CD14-positive monocyte (primary cell): ENCODE measurements around the gene ANK2. TPM values are rescaled to one million over a fixed set of nuclear protein-coding genes. Genes with fewer than 3 reads are reported as not detected.
A peak's percentile ranks its signal among the peaks of the same experiment; 100 is the strongest.
"Not testable (repeated sequence)": the region's sequence is repeated elsewhere in the genome, so short reads cannot be mapped to it uniquely, and the experiment has no call there.

Experiments used
- DNase-seq, 3 donors: peaks; one replicate each; pipeline ENCODE4 v3.0.0-alpha.2; 2011 to 2022
- H2AFZ ChIP-seq: 2 replicates; pipeline ENCODE4 v1.6.0; 2012; ENCODE audit warnings: mild to moderate bottlenecking, low read depth, low read length, inconsistent platforms; ENCODE audit not compliant: insufficient read depth, poor library complexity, severe bottlenecking
- H3K27ac ChIP-seq, 2 donors: 1 replicate in 1 of 2; 2 replicates in 1 of 2; pipeline ENCODE4 v1.5.1; 2012 to 2013; ENCODE audit warnings: low read length in 2 of 2, control low read depth in 1 of 2, inconsistent platforms in 1 of 2, low read depth in 1 of 2, mild to moderate bottlenecking in 1 of 2
- H3K27me3 ChIP-seq, 2 donors: one replicate each; pipeline versions ENCODE4 v1.6.0 to v1.6.1; 2011 to 2013; ENCODE audit warnings: low read length in 2 of 2; ENCODE audit not compliant: control insufficient read depth in 2 of 2, insufficient read depth in 2 of 2
- H3K36me3 ChIP-seq, 2 donors: replicated peaks in 1 of 2; 1 replicate in 1 of 2; 2 replicates in 1 of 2; pipeline versions ENCODE4 v1.5.1 to v1.6.1; 2012 to 2013; ENCODE audit warnings: low read length in 2 of 2, control low read depth in 1 of 2, inconsistent platforms in 1 of 2, mild to moderate bottlenecking in 1 of 2; ENCODE audit not compliant: insufficient read depth in 2 of 2, control insufficient read depth in 1 of 2
- H3K4me1 ChIP-seq, 2 donors: 1 replicate in 1 of 2; 2 replicates in 1 of 2; pipeline versions ENCODE4 v1.5.1 to v1.6.1; 2012 to 2013; ENCODE audit warnings: low read length in 2 of 2, control low read depth in 1 of 2, inconsistent platforms in 1 of 2, mild to moderate bottlenecking in 1 of 2, moderate library complexity in 1 of 2; ENCODE audit not compliant: insufficient read depth in 2 of 2, control insufficient read depth in 1 of 2
- H3K4me2 ChIP-seq: replicated peaks from 2 replicates; pipeline ENCODE3; 2012; ENCODE audit warnings: low read length, moderate library complexity, mild to moderate bottlenecking; ENCODE audit not compliant: poor library complexity, severe bottlenecking; ENCODE audit errors: extremely low read depth
- H3K4me3 ChIP-seq, 3 experiments: fragments of 200-600 bp in 1 of 3; sonication (generic) in 1 of 3; replicated peaks in 1 of 3; 1 replicate in 2 of 3; 2 replicates in 1 of 3; pipeline ENCODE4 v1.5.1; 2011 to 2013; ENCODE audit warnings: low read length in 3 of 3, mild to moderate bottlenecking in 3 of 3, control low read depth in 2 of 3, low read depth in 2 of 3, inconsistent platforms in 1 of 3, moderate library complexity in 1 of 3
- H3K79me2 ChIP-seq: 2 replicates; pipeline ENCODE4 v1.6.0; 2012; ENCODE audit warnings: mild to moderate bottlenecking, control low read depth, inconsistent platforms, low read length, moderate library complexity; ENCODE audit not compliant: insufficient read depth
- H3K9ac ChIP-seq: 2 replicates; pipeline ENCODE4 v1.6.0; 2017; ENCODE audit warnings: low read length, mild to moderate bottlenecking; ENCODE audit not compliant: insufficient read depth, poor library complexity, severe bottlenecking
- H3K9me3 ChIP-seq, 2 donors: replicated peaks in 1 of 2; 1 replicate in 1 of 2; 2 replicates in 1 of 2; pipeline versions ENCODE4 v1.5.1 to v1.6.1; 2012 to 2013; ENCODE audit warnings: low read length in 2 of 2, control low read depth in 1 of 2; ENCODE audit not compliant: control insufficient read depth in 1 of 2, insufficient read depth in 1 of 2
- H4K20me1 ChIP-seq: 2 replicates; pipeline ENCODE4 v1.6.0; 2012; ENCODE audit warnings: mild to moderate bottlenecking, low read length, control low read depth, moderate library complexity; ENCODE audit not compliant: insufficient read depth
- H3K27ac Mint-ChIP-seq, 7 donors: one replicate each; pipeline ENCODE4 v1.8.0; 2020; ENCODE audit warnings: mild to moderate bottlenecking in 7 of 7, mixed read lengths in 7 of 7, moderate library complexity in 6 of 7, inconsistent platforms in 2 of 7
- H3K27me3 Mint-ChIP-seq, 3 donors: one replicate each; pipeline ENCODE4 v1.8.0; 2021 to 2022; ENCODE audit warnings: low read depth in 3 of 3, mild to moderate bottlenecking in 3 of 3, mixed read lengths in 3 of 3, moderate library complexity in 3 of 3, inconsistent platforms in 1 of 3
- H3K36me3 Mint-ChIP-seq, 2 donors: one replicate each; pipeline ENCODE4 v1.8.0; 2020; ENCODE audit warnings: mixed read lengths in 2 of 2, inconsistent platforms in 1 of 2, mild to moderate bottlenecking in 1 of 2
- H3K4me1 Mint-ChIP-seq: one replicate; pipeline ENCODE4 v1.8.0; 2020; ENCODE audit warnings: mild to moderate bottlenecking, mixed read lengths
- H3K4me3 Mint-ChIP-seq, 2 donors: one replicate each; pipeline ENCODE4 v1.8.0; 2020; ENCODE audit warnings: mild to moderate bottlenecking in 2 of 2, mixed read lengths in 2 of 2, moderate library complexity in 1 of 2
- H3K9me3 Mint-ChIP-seq, 7 donors: one replicate each; pipeline ENCODE4 v1.8.0; 2020 to 2022; ENCODE audit warnings: mixed read lengths in 7 of 7, mild to moderate bottlenecking in 6 of 7, moderate library complexity in 6 of 7, inconsistent platforms in 2 of 7
- WGBS: methylation state at CpG from one replicate; pipeline ENCODE4 v1.1.5; 2013; ENCODE audit warnings: missing lambda C conversion rate; ENCODE audit not compliant: insufficient coverage; 5-methylcytosine and 5-hydroxymethylcytosine counted together
- intact Hi-C, 2 donors: fragments of 100-400 bp; cut with micrococcal nuclease; formaldehyde crosslinking; loops; one replicate each; pipeline versions ENCODE4 v1.15.0 to v1.15.1; 2023
- polyA plus RNA-seq, 3 donors: library from polyadenylated mRNA; depleted of rRNA in 1 of 3; unstranded in 2 of 3; stranded (reverse) in 1 of 3; fragments of 300-500 nt in 2 of 3; fragments of >200 nt in 1 of 3; fragmentation: Illumina TruSeq in 2 of 3; gene quantifications; 1 replicate in 2 of 3; 2 replicates in 1 of 3; pipeline ENCODE4 v1.2.3, GENCODE V29; 2012 to 2021
- TF ChIP-seq, protein P1 (sequence below): fragments of 200-600 bp; IDR thresholded peaks from one replicate; pipeline ENCODE4 v1.8.0; 2022; ENCODE audit warnings: antibody characterized with exemption, mild to moderate bottlenecking

Gene ANK2
- polyA plus RNA-seq, 3 donors = not detected

DNA sequence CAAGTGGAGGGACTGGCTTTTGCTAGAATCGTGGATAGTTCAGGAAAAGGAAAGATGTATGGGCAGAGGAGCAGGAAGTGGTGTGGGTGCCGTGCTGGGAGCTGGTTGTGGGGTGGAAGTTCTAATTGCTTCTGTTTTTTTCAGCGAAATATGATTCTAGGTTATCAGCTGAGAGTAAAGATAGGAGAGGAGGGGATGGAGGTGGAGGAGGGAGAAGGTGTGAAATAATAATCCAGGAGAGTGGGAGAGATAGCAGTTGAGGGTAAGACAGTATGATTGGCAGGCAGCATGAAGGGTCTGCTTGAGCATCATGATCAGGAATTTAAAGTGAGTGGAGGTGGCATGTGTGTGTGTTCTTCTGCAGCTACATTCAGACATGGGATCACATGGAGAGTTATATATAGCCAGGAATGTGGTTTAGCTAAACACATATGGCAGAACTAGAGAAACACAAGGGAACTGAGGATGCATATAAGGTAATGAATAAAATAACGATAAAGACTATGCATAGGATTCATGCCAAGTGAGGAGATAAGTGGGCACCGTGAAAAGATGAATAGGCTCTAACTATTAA, 133.7 kb downstream of the ANK2 start:
- no peak overlapping the region for H3K9ac ChIP-seq
- H3K4me3 ChIP-seq = no peak overlapping the region
- H3K4me1 ChIP-seq = no peaks in the 10 kb centered on the region
- Mint-ChIP-seq H3K4me1 (peaks cover 4% of the 10 kb centered on the region), H3K36me3 (no peaks in the 10 kb centered on the region), H3K4me3 (no peak overlapping the region), H3K27ac (no peak overlapping the region), H3K27me3 (no peaks in the 10 kb centered on the region), H3K9me3 (peaks cover 0 to 4% (median 0%) of the 10 kb centered on the region in 7 donors)
- intact Hi-C loops = no loop called here
- H3K79me2 ChIP-seq = no peaks in the 10 kb centered on the region
- no peaks in the 10 kb centered on the region for H3K27me3 ChIP-seq
- H3K36me3 ChIP-seq = no peaks in the 10 kb centered on the region
- H3K27ac ChIP-seq = no peak overlapping the region
- TF ChIP-seq, protein P1, sequence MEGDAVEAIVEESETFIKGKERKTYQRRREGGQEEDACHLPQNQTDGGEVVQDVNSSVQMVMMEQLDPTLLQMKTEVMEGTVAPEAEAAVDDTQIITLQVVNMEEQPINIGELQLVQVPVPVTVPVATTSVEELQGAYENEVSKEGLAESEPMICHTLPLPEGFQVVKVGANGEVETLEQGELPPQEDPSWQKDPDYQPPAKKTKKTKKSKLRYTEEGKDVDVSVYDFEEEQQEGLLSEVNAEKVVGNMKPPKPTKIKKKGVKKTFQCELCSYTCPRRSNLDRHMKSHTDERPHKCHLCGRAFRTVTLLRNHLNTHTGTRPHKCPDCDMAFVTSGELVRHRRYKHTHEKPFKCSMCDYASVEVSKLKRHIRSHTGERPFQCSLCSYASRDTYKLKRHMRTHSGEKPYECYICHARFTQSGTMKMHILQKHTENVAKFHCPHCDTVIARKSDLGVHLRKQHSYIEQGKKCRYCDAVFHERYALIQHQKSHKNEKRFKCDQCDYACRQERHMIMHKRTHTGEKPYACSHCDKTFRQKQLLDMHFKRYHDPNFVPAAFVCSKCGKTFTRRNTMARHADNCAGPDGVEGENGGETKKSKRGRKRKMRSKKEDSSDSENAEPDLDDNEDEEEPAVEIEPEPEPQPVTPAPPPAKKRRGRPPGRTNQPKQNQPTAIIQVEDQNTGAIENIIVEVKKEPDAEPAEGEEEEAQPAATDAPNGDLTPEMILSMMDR = no peak
- DNase-seq = no peak
- H4K20me1 ChIP-seq = no peaks in the 10 kb centered on the region
- no peak overlapping the region for H2AFZ ChIP-seq
- 44% methylated on average over 5 of the region's 5 CpGs for WGBS
- no peaks in the 10 kb centered on the region for H3K9me3 ChIP-seq
- no peak overlapping the region for H3K4me2 ChIP-seq

DNA sequence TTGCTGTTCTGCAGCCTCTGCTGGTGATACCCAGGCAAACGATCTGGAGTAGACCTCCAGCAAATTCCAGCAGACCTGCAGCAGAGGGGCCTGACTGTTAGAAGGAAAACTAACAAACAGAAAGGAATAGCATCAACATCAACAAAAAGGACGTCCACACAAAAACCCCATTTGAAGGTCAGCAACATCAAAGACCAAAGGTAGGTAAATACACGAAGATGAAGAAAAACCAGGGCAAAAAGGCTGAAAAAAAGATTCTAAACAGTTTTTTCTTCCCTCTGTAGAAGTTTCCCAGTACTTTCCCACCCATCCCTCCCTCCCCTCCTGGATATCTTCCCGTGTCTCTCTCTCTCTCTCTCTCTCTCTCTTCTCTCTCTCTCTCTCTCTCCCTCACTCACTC, 136.8 kb downstream of the ANK2 start:
- H3K36me3 ChIP-seq, H3K27me3 ChIP-seq, H3K36me3 Mint-ChIP-seq, H3K27me3 Mint-ChIP-seq, intact Hi-C loops, H3K4me1 Mint-ChIP-seq, H3K9me3 Mint-ChIP-seq, H4K20me1 ChIP-seq, H3K4me3 Mint-ChIP-seq, H2AFZ ChIP-seq, H3K27ac ChIP-seq, H3K79me2 ChIP-seq, H3K4me3 ChIP-seq, H3K4me2 ChIP-seq, H3K4me1 ChIP-seq, H3K9me3 ChIP-seq, DNase-seq, H3K9ac ChIP-seq: not testable (repeated sequence)
- H3K27ac Mint-ChIP-seq = peak overlapping the region in 1 of 7 donors; percentile 68
- 80% methylated on average over 1 of the region's 4 CpGs for WGBS
